CD4-positive, alpha-beta T cell treated with Interferon gamma for 1 hour (primary cell): ENCODE measurements around the gene PLK5.
"Not testable (repeated sequence)": the region's sequence is repeated elsewhere in the genome, so short reads cannot be mapped to it uniquely, and the experiment has no call there.

ENCODE experiments used
- DNase-seq: peaks from one replicate; pipeline ENCODE4 v3.0.0-alpha.2; 2020

The PLK5 gene

DNA sequence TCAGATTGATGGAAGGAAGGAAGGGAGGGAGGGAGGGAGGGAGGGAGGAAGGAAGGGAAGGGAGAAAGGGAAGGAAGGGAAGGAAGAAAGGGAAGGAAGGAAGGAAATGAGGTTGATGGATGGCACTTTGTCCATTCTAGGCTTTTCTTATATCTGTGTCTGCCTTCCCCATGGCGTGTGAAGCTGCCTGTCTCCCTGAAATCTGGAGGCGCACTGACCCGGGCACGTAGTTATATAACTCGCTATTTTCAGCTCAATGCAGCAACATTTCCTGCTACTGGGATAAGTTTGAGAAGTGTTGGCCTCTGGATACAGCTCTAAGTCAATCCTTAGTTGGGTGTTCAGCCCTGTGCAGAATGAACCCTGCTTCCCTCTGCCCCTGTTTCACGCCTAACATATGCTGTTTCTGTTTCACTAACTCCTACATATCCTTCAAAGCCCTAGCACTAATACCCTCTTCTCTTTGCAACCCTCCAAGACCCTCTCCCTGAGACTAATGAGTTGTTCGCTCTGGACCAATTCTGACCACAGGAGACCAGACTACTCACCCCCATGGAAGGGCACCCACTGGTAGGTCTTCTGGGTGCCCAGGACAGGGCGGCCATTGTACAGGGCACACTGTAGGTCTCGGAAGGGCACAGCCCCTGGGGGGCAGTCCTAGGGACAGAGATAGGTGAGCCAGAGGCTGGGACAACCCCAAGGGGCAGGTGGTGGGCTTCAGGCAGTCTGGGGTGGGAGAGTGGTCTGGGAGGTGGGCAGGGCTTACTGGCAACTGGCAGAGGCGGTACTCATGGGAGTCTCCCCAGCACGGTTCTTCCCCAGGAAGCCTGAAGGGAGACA lies 14.1 kb upstream of the PLK5 start:
- DNase-seq, result no peak

DNA sequence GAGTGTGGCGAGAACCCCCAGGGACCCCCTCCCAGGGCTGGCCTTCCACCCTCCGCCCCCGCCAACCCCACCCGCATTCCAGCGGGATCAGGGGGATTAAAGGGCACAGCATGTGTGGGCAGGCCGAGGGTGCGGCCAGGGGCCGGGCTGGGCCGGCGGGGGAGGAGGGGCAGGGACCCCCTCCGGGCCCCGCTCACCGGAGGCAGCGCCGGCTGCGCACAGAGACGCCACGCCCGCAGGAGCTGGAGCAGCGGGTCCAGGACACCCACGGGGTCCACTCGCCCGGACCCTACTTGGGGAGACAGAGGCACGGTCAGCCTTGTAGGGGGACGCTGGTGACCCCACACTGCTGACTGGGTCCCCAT lies 13.5 kb upstream of the PLK5 start:
- DNase-seq, result no peak

DNA sequence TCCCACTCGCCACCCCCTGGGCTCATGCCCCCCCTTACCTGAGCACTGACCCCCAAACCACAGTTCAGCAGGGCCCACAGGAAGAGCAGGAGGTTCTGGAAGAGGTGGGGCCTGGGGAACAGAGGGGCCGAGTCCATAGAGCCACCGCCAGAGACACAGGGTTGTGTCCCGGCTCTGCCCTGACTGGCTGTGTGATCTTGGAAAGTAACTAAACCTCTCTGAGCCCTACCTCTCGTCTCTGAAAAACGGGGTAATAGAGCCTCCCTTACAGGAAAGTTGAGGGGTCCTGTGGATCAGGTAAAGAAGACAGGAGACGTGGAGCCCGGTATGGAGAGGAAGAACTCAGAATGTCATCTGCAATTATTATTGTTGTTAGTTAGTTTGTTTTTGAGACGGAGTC lies 13.1 kb upstream of the PLK5 start:
- DNase-seq, result no peak

DNA sequence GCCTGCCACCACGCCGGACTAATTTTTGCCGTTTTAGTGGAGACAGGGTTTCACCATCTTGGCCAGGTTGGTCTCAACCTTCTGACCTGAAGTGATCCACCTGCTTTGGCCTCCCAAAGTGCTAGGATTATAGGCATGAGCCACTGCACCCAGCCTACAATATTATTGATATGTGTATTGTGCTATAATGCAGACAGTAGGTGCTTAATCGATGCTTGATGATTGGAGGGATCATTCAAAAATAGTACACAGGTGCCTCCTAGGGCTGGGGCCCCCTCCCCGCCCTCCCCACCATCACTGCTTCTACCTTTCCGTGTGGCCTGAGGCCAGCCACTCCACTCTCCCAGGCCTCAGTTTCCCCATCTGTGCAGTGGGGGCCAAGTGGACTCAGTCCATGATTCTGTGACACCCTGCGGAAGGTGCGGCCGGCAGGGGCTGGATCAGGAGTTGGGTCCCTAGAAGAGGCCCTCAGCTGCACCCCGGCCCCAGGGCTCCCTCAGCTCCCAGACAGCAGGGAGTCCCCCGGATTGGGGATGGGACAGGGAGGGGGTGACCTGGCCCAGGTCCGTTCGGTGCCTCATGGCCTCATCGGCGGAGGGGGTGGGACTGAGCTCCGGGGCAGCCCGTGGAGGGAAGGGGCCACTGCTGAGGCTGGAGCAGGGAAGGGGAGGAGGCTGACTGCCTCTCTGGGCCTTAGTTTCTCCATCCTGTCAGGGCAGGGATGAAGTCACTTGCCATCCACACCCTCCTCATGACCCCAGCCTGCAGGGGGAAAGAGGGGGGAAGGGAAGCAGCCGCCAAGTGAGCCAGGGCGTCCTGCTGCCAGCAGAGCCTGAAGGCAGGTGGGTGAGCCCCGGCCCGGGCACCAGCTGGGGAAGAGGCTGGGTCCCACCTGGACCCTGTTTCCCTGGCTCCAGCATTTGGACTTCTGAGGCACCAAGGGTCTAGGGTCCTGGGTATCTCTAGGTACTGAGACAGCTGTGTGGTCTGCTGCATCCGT lies 12.3 kb upstream of the PLK5 start:
- no peak for DNase-seq

DNA sequence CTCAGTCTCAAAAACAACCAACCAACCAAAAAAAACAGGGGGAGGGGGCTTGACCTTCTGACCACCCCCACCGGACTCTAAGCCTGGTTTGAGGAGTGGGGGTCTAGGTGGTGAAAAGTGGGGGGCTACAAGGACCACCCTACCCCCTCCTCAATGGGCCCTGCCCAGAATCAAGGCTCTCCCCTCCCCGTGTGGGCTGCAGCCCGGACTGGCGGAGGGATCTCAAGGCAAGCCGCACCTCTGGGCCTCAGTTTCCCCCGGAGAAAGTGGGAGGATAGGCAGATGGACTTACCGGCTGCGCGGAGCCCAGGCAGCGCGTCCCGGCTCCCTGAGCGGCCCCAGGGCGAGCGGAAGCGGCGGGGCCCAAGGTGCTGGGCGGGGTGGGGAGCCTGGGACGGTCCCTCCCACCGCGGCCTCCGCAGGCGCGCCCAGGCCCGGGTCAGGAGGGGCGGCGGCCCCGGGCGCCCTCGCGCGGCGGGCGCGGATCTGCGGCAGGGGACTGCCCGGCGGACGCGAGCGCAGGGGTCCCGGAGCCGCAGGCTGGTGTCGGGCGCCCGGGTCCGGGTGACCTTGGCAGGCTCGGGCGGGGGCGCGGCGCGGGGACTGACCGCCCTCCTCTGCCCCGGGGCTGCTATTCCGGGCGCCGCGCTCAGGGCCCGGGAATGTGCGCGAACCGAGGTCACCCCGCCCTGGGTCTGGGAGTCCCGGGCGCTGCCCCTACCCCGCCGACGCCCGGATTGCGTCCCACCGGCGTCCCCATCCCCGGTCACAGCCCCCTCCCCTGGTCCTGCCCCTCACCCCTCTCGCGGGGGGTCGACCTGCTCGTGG lies 11.0 kb upstream of the PLK5 start, which contains the start of gene ADAMTSL5:
Gene ADAMTSL5 (minus strand): TSS at position 349 of the 828 bp plus-strand sequence. CDS start 2,076 bp downstream, outside the sequence.
- DNase-seq, result peak; percentile 47

DNA sequence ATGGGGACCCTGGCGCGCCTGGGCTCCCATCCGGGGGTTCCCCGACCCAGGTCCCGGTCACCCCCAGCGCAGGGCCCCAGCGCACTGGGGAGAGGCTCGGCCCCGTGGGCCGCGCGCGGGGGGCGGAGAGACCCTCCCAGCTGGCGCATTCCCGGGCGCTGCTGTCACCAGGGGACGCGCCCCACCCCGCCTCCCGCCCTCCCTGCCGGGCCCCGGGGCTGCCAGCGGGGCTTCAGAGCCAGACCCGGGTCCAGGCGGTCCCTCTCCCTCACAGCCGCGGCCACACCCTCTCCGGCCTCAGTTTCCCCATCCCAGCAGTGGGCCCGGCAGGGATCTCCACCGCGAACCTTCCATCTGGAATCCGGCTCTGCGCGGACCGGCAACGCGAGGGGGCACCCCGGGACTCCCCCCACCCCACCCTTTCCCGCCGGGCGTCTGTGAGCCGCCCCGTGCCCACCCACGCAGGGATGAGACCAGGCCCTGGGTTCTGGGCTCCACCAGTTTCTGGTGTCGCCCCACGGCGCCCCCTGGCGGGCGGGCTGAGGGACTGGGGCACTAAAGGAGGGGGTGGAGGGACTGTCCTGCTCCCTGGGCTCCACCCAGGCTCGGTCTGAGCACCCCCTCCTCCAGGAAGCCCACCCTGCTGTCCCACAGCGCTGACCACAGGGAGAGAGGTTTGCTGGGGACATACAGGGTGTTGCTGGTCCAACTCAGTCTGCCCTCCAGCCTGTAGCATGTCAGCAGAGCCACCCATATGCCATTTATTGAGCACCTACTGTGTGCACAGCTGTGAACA lies 10.2 kb upstream of the PLK5 start:
- peak; percentile 58 for DNase-seq

DNA sequence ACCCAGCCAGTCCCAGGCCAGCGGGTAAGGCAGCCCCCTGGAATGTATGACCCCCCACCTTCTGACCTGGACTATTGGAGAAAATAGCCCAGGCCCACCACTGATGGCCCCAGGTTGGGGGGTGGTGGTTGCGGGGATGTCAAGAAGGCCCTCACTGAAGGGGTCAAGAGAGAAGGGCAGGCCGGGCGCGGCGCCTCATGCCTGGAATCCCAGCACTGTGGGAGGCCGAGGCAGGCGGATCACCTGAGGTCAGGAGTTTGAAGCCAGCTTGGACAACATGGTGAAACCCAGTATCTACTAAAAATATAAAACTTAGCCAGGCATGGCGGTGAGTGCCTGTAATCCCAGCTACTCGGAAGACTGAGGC lies 9.6 kb upstream of the PLK5 start:
- no peak for DNase-seq

DNA sequence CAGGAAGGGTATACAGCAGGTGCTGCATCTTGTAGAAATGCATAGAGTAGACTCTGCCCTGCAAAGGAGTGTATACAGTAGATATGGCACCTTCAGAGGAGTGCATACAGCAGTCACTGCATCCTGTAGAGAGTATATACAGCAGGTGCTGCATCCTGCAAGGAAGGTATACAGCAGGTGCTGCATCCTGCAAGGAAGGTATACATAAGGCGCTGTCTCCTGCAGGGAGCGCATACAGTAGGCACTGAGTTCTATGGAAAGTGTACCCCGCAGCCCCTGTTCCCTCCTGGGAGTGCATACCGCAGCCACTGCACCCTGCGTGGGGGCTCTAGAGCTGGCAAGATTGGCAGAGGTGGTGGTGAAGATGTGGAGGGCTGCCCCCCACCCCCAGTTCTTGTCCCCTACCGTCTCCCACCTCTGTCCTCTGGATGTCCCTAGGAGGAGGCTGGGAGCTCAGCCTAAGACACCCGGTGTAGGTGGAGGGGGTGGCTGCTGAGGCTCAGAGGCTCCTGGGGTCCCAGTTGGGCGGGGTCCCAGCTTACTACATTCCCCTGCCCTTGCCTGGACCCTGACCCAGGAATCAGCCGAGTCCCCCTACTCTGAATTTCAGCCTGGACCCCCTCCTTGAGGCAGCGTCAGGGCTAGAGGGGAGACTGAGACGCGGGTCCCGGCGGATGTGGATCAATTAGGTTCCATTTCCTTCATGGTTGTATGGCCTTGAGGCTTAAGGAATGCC lies 8.7 kb upstream of the PLK5 start:
- no peak for DNase-seq

DNA sequence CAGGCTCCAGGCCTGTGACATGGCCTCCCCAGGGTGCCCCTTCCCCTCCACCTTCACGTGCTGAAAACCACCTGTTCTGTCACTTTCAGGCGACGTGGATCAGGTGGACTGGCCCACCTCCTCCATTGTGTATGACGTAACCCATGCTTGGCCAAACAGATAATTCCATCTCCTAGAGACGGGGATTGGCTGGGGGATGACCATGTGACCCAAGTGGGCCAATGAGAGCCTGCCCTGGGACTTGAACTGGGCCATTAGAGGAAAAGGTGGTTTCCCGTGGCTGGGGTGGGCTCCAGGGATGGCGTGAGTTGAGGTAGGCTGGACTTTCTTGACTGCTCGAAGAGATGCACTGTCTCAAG lies 7.5 kb upstream of the PLK5 start:
- no peak for DNase-seq

DNA sequence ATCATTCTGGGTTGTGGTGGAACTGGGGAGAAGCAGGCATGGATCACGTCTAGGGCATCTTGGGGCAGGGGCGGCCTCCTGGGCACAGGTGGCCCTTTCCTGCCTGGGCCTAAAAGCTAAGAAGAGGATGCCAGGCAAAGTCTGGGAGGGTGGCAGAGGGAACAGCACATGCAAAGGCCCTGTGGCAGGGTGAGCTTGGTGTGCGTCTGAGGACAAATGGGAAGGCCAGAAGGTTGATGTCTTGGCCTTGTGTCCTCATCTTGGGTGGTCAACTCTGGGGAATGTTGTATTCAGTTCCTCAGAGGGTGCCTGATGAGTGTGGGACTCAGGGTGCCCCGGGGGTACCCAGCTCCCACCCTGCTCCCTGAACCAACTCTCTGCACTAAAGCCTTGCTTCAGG lies 5.4 kb upstream of the PLK5 start:
- DNase-seq, result no peak

DNA sequence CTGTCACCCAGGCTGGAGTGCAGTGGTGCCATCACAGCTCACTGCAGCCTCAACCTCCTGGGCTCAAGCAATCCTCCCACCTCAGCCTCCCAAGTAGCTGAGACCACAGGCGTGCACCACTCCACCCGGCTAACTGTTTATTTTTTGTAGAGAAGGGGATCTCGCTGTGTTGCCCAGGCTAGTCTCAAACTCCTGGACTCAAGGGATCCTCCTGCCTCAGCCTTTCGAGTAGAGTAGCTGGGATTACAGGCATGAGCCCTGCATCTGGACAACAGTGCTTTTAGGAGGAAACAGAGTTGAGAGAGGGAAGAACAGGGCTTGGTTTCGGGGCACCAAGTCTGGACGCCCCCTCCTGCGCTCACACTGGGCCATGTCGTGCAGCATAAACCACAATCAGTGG lies 4.1 kb upstream of the PLK5 start:
- DNase-seq, result not testable (repeated sequence)

DNA sequence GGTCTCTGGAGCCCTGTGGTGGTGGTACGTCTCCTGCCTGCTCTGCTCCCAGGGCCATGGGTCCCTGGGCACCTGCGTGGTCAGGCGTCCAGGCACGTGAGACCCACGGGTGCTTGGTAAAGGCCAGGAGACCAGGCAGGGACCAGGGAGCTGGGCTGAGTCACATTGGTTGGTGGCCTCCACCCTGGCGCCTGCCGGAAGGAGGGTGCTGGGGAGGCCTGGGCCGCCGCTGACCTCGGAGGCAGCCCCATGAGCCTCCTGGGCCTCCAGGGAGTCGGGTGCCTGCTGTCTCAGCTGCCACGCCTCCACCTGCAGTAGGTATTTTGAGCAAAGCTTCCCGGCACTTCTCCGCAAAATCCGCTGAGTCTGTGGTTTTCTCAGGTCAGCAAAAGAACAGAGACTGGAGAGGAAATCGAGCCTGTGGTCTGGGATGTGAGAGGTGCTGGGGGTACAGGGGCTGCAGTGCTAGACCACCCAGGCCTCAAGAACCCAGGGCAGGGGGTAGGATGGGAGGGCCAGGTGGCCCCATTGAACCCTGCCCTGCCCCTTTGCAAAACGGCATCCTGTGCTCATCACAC lies 3.6 kb upstream of the PLK5 start:
- DNase-seq, result no peak

DNA sequence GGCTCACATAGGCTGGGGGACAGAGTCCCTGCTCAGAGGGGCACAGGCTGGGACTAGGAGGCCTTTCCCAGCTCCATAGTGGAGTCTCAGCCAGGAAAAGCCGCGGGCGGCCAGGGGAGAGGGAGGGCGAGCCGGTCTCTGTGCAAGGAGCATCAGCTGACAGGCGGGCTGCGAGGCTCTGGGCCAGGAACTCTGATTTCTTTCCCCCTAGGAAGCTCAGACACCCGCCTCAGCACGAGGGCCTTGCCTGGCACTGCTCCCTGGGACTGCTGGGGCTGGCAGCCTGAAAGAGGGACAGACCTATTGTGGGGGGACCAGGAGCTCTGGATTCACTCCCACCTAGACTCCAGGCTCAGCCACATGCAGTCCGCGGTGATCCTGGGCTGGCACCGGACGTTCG lies 2.2 kb upstream of the PLK5 start:
- DNase-seq, result no peak

DNA sequence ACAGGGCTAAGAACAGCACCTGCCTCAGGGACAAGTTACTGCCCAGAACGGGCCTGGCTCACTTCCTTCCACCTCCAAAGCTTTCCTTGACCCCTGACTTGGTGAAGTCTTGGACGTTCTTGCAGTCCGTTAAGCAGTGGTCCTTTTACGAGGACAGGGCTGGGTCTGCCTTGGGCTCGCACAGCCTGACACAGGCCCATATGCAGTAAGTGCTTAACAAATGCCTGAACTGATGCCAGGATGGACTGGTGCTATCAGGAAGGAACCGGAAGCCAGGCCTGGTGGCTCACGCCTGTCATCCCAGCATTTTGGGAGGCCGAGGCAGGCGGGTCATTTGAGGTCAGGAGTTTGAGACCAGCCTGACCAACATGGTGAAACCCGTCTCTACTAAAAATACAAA lies 1.8 kb upstream of the PLK5 start:
- DNase-seq, result no peak

DNA sequence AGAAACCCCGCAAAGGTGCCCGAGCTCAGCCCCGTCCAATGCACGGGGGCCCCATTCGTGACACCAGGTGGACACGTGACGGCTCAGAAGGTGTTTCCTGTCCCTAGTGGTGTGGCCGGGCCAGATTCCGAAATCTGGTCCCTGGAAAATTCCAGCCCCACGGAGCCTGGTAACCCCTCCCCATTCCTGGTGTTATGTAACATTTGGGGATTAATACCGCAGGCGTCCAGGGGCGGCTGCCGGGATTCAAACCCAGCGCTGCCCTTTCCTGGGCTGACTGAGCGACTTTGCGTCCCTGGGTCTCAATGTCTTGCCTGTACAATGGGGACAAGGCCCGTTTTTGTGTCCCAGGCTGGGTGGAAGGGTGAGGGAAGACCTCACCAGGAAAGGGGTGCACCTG lies 1.0 kb upstream of the PLK5 start:
- DNase-seq, result no peak

DNA sequence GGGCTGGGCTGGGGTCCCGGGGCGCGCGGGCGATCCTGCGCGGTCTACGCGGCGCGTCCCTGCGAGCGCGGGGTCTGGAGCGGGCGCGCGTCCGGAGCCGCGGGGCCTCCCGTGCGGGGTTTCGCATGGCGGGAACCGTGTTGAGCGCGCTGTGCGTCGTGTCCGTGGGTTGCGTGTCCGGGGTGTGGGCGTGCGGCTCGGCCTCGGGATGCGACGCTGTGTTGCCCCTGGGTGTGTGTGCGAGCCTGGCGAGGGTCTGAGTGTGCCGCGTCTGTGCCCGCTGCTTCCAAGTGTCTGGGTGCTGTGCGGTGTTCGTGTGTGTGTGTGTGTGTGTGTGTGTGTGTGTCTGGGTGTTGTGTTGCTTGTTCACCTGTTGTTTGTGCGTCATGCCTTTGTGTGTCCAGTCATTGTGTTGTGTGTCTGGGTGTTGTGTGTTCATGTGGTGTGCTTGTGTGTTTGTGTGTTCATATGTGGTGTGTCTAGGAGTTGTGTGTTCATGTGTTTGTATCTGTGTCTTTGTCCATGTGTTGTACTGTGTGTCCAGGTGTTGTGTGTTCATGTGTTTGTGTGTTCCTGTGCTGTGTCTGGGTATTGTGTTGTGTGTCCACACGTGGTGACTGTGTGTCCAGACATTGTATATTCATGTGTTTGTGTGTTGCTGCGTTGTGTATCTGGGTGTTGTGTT lies 552 bp downstream of the PLK5 start:
- DNase-seq, result no peak

DNA sequence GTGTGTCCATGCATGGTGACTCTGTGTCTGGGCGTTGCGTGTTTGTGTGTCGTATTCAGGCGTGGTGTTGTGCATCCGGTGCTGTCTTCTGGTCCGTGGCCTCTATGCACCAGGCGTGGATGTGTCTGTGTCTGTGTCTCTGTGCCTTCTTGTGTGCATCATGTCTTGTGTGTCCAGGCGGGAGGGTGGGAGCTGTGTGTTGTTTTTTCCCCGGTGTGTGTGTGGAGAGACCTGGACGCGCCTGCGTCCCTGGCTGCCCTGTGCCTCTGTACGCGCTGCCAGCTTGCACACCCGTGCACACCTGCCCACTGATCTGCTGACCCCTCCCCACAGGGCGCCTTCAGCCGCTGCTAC lies 1.1 kb downstream of the PLK5 start:
- DNase-seq, result no peak

DNA sequence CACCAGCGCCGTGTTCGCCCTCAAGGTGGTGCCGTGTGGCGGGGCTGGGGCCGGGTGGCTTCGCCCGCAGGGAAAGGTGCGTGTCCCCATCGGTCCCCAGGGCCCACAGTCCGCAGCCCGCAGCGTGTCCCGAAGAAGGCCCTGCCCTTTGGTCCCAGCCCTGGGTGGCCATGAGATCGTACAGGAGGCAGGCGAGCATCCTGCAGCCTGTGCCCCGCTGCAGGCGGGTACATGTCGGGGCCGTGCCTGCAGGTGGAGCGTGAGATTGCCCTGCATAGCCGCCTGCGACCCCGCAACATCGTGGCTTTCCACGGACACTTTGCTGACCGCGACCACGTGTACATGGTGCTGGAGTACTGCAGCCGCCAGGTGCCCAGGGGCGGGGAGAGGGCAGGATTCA lies 1.5 kb downstream of the PLK5 start:
- no peak for DNase-seq

DNA sequence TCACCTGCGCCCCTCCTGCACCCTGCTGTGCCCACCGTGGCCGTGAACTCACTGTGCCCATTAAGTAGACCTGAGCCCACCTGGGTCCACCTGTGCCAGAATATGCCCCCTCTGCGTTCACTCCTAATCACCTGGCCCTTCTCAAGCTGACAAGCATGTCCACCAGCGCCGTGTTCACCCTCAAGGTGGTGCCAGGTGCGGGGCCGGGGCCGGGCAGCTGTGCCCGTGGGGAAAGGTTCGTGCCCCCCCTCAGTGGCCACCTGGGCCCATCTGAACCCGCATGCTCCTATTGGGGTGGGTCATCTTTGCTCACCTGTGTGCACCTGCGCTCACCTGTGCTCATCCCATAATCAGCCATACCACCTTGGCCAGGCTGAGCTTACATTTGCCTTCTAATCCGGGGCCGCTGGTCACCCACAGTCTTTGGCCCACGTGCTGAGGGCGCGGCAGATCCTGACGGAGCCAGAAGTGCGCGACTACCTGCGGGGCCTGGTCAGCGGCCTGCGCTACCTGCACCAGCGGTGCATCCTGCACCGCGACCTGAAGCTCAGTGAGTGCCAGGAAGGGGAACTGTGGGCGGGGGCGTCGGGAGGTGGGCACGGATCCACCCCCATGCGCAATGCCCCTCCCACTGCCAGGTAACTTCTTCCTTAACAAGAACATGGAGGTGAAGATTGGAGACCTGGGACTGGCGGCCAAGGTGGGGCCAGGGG lies 2.3 kb downstream of the PLK5 start:
- no peak for DNase-seq
